Measurements from ENCODE around the gene ADGRL1.

Gene ADGRL1

DNA sequence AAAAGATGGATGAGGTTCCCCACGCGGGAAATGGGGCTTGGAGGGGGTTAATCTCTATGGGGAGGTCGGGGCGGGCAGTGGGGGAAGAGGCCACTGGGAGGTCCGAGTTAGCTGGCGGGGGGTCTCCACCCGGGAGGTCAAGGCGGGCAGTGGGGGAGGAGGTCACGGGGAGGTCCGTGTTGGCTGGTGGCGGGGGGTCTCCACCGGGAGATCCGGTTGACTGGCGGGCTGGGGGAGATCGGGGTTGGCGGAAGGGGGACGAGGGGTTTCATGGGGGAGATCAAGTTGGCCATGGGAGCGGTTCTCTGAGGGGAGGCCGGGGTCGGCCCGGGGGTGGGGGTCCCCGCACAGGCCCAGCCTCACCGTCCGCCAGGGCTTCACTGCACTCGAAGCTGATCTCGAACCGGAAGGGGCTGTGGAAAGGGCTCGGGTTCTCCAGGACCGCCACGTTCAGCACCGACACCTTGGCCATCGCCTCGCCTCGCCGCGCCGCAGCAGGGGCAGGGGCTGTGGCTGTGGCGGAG is 69.9 kb downstream of the ADGRL1 start:
- peak in 1 of 4 experiments; percentile 26 for DNase-seq

DNA sequence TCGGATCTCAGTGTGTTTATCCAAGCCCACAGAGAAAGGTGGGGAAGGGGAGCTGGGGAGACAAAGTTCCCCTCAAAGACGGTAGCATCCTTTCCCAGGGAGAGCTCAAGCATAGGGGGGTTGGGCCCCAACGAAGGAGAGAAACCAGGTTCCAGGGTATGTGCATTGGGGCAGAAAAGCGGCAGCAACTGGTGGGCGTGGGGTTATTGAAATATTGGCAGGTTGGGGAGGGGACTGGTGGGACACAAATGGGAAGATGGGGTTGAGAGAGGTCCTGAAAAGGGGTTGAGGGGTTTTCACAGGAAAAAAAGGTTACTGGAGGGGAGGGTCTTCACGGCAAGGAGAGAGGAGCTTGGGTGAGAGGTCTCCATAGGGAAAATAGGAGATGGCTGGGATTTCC is 70.6 kb downstream of the ADGRL1 start:
- DNase-seq = no peak

DNA sequence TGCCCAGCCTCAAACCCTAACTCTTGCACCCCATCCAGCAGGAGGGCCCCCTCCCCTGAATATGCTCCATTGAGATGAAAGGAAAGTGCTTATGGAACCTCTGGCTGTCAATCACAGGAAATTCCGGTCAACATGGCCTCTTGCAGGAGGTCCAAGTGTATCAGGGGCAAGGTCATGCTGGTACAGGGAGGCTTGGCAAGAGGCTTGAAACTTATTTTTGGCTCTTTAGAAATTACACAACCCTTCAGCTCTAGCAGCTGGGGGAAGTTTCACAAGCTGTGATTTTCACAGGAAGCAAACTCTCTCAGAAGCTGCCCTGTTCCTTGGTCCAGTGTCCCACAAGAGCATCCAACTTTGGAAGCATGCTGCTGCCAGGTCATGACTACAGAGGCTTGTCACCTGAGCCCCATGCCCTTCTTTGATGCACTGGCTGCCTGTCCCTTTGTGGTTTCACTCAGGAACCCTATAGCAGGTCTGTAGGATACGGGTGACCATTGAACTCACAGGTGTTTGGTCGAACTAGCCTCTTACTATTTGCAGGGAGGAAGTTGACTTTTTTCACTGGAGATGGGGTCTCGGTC is 78.0 kb downstream of the ADGRL1 start:
- DNase-seq = no peak

DNA sequence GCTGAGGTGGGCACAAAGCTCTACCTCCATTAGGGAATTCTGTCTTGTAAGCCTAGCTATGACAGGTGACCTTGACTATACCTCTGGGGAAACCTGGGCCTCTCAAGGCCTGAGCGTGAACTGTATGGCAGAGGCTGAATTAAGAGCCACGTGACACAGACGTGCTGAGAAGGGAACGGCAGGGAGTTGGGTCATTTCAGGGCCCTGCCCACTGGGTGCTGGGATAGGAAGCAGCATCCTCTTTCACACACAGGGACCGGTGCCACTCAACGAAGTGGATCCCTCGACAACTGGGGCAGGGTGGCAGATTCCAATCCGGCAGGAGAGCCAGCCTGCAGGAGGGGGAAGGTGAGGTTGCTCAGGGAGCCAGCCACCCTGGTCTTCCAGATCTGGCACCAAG is 78.8 kb downstream of the ADGRL1 start:
- DNase-seq = no peak

DNA sequence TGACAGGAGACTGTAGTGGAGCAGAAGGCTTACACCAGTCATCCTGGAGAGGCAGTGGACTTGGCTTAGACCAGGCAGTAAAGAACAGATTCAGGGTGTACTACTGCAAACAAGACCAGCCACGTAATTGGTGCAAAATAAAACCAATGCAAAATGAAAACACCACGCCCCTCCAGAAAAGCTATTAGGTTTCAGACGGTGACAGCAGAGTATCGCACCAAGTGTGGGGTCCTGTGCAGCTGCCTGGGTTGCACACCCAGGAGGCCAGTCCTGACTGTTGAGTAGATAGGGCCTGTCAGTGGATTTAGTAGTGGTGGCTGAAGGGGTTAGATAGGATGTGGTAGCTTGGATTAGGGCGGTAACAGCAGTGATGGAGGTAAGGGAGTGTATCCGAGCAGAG is 83.0 kb downstream of the ADGRL1 start:
- DNase-seq = no peak

DNA sequence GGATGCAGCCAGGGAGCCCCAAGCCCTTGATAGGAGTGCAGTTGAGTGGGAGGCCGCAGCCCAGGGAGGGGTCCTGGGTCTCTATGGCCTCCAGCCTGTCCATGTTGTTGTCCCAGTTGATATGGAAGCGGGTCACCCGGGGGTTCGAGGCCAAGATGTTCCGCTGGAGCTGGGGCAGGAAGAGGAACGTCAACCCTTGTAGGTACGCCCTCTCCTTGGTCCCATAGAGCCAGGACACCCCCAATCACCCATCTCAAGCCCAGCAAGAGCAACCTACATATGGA is 85.5 kb downstream of the ADGRL1 start:
- DNase-seq = no peak

DNA sequence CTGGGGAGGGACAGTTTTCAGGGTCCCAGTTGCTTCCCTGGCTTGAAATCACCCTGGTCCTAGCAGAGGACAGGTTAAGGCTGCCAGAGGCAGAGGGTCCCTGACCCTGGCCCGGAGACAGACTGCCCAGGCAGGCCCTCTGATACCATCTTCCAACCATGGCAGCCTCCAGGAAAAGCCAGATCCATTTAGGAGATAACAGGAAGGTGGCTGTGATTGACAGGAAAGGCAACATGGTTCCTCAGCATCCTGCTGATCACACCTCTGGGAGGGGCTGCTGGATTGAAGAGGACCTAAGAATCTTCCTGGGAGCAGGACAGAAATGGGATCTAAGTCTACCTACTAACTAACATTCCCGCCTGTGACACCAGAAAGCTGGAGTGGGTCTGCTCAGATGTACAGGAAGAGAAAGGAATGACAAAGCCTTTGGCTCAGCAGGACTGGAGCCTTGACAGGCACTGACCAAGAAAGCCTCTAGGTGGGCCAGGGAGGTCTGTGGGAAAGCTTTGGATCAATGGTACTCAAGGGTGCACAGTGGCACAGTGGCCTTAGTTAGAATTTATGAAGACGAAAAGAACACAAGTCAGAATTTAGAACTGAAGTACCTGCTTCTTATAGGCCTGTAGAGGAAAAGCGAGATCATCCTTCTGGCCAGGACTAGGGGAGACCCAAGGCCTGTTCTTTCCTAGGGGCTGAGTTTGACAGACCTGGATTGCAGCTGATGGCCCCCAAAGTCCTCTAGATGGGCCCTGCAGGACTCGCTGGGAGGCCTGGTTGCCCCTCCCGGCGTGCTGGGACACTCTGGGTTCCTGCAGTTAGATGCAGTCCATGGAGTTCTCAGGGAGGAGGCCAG is 86.1 kb downstream of the ADGRL1 start:
- DNase-seq = no peak

DNA sequence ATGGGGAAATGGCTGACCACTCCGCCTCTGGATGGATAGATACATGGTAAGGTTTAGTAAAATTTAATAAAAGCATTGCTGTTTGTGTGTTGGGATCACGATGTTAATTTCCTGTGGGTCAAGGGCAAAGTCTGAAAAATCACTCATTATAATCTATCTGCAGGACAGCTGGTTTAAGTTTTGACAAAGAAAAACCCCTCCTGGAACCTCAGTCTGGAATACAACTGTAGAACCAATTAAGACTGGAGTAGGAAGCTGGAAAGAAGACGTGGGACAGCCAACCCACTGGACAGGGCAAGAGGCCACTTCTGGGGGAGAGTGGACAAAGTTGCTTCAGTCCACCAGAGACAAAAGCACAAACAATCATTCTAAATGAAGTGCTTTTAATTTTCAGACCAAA is 86.8 kb downstream of the ADGRL1 start:
- DNase-seq = no peak

DNA sequence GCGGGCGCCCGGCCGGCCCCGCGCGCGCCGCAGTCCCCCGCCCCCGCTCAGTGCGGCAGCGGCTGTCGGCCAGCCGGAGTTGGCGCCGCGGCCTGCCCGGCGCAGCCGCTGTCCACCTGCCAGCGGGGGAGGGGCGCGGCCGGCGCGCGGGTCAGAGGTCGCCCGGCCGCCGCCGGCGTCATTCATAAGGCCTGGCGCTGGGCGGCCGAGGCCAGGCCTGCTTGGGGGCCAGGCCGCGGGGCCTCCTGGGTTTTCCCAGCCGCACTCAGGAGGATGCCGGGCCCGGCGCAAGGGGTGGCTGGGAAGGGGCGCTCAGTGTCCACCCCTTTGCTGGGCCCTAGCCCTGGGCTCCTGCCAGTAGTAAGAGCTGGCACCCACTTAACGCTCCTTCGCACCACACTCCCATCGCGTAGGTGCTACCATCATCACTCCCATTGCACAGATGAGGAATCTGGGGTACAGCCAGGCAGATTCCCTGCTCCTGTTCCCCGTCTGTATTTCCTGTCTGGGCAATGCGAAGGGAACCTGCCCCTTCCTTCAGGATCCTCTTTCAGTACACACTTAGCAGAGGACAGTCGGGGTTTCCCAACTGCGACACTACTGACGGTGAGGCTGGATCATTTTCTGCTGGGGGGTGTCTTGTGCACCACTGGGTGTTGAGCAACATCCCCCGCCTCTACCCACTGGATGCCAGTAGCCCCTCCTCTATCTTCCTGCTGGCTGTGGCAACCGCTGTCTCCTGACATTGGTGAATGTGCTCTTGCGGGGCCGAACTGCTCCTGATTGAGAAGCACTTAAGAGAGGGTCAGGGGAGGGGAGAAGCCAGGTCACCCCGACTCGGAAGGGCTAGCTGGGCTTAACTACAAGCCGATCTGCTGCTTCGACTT is 87.6 kb downstream of the ADGRL1 start:
- DNase-seq = no peak

DNA sequence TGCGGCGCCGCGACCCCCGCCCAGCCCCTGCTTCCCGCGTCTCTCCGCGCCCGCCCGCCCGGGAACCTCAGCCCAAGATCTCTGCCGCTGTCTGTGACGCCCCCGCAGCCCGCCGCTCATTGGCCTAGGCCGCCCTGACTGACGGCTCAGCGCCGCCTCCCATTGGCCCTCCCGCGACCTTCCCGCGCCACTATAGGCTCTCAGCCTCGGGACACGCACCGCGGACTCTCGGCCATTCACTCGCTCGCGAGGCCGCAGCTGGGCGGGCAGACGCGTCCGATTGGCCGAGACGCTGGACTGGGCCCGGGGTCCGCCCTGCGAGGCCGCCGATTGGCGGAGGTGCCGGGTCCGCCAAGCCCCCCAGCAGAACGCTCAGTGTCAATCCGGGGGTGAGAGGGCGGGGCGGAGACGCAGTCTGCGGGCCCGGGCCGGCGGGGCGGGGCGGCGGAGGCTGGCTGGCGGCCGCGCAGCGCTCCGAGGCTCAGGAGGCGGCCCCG is 88.3 kb downstream of the ADGRL1 start, which contains the start of gene PRKACA:
PRKACA (minus strand) TSS at position 95 of the 497 bp plus-strand sequence. CDS start 215 bp downstream, outside the sequence.
- peak; percentile 94 to 99 (median 96) for DNase-seq

DNA sequence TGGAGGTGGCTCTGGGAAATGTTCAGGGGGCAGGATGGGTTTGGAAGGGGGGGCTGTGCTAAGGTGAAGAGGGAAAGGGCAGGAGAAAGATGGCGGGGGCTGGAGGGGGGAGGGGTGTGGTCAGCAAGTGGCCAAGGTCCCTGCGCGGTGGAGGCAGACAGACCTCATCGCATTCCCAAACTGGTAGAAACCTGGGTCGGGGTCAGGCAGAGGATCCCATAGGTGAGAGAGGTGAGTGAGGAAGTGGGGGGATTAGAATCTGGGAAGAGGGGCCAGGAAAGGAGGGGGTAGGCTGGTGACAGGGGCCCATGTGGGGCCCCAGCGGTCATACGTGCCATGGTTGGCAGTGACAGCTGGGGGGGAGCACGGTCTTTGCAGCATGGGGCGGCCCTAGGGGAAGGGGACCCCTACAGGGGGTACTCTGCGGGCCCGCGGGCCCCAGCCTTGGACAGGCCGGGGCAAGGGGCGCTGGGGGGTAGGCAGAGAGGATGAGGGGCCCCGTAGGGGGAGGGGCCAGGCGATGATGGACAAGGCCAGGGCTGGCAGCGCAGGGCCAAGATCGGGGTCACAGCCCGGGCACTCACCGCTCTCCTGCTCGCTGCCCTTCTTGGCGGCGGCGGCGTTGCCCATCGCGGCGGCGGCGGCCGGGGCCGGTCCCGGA is 88.9 kb downstream of the ADGRL1 start:
- peak in 1 of 4 experiments; percentile 17 for DNase-seq

DNA sequence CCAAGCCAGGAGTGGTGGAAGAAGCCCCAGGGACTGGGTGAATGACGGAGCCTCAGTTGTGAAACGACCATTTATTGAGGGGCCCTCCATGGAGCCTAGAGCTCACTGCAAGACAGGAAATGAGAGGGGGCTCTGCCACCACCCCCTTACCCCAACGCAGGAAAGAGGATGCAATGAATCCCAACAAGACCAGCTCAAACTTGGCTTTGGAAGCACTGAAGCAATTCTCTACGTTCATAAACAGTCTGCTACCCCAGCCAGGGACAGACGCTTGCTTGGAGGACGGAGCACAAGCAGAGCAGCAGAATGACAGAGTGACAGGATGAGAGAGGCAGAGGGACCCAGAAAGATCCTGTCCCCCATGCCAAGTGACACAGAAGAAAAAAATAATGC is 89.4 kb downstream of the ADGRL1 start:
- DNase-seq = no peak

DNA sequence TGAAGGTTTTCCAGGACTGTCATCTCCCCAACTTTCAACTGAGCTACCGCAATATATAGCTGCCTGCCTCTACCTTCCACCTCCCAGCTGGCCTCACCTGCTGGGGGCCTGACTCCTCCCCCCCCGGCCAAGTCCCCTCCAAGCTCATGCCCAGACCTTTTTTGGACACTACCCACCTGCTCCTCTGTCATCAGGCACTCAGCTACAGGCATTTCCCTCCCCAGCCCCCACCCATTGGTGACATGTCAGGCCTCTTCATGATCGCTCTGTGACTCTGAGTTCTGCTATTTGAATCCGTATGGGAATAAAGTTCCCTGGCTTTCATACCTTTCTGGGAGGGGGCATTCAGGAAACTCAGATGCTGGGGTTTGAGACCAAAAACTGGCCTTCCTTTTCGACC is 90.2 kb downstream of the ADGRL1 start:
- no peak for DNase-seq

DNA sequence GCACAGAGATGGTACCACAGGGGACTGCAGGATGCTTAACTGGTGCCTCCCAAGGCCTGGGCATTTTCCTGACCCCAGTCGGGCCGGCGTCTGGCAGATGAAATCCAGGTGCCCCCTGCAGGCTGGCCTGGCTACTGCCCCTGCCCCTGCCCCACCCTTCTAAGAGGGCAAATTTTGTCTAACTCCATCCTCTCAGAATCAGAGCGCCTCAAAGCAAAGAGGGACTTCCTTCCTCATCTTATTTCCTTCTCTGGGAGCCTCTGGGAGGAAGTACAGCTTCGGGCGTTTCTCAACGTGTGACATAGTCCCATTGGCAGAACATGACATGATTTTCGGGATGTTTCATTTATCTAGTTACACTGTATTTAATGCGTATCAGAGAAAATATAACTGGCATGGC is 91.1 kb downstream of the ADGRL1 start:
- DNase-seq = peak in 3 of 4 experiments; percentile 14 to 23 (median 20)

DNA sequence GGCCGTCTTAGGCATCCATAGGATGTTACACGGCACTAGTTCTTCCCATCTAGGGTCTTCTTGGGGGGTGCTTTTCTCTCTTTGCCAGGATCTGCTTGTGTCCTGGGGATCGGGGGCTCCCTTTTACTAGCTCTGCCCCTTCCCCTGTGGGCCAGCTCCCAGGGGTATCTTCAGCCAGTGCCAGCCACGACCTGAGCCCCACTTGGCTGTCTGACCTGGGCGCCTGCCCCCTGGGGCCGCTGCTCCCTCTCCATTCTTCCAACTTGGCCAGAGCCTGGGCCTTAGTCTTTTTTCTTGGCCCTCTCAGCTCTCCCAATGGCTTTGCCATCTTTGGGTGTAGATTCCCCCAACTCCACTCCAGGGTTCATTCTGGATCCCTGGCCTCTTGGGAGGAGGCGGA is 91.5 kb downstream of the ADGRL1 start:
- no peak for DNase-seq

DNA sequence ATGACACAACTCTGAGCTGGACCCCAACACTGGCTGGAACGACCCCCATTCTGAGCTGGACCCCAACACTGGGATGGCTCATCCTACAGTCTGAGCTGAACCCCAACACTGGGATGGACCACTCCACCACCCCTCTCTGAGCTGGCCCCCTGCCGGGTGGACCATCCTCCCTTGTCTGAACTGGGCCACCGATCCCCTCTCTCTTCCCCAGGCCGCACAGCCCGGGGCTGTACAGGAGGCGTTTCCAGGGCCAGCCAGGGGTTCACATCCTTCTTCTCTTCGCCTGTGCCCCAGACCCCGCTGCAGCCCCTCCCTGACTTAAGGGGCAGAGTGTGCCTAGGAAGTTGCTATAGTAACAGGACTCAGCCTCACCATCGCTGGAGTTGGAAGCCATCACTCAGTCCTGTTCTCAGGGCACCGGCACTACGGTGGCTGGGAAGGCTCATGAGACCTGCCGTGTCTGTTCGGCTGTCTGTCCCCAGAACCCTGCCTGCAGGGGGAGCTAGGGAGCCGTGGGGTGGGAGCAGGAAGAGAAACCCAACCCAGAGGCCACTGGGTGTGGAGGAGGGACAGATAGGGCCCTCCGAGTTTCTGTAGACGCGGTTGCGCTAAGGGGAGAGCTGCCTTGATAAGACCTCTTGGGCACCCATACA is 92.1 kb downstream of the ADGRL1 start:
- DNase-seq = peak in 3 of 4 experiments; percentile 10 to 29 (median 13)

DNA sequence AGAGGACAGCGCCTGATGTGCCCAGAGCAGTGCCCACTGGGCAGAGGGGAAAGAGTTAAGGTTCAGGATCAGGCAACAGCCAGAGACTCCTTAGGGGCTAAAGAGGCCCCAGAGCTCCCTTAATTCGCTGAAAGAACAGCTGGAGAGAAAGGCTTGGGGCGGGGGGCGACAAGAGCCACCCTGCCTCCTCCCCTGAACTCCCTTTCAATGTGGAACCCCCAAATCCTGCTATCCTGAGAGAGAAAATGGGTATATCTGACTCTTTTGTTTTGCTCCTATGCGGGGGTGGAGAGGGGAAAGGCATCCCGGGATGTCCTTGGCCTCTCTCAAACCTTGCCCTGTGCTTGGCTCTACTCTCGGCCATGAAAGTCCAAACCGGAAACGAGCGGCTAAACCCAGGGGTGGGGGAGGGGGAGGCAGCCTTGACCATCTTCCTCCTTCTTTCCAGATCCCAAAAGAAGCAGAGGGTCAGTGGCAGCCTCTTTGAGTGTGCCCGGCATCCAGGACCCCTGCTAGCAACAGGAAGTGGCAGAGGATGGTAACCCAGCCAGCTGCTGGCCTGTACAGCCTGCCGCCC is 93.1 kb downstream of the ADGRL1 start:
- DNase-seq = no peak

DNA sequence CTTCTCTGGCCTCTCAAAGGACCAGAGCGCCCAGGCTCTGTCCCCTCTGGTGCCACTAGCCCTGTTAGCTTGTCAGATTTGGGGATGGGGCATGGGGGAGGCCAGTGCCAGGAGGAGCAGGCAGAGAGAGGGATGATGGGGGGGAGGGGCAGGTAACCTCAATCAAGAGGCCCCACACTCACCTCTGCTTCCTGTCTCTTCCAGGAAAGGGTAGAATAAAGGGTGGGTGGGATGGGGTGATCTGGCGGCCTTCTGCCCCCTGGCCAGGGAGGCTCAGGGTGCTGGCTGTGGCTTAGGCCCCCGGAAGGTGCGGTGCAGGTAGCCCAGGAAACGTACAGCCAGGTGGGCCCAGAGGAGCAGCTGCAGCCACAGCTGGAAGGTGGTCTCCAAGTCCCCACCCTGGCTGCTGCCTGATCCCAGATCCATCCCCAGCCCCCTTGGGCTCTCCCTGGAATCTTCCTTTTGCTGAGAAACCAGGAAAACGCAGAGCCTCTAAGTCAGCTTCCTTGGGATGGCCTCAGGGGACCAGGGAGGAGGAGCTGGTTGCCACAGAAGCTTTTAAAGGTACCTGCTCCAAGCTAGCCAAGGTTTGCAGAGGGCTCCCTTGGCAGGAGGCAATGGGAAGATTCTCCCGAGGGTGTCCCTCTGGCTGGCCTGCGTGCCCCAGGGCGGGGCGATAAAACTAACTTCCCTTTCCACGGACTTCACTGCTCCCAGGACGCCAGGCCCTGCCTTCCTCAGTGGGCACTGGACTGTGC is 93.7 kb downstream of the ADGRL1 start:
- DNase-seq = no peak

DNA sequence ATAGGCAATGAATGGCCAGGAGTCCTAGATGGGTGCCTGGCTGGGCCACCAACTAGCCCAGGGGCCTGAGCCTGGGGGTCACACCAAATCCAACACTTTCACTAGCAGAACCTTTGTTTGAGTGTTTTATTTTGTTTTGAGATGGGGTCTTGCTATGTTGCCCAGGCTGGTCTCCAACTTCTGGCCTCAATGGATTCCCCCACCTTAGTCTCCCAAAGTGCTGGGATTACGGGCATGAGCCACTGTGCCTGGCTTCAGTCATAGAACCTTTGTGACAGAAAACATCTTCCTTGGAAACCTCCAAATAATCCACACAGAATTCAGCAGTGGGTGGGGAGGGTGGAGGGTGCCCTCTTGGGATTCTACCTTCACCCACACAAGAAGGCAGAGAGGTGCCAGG is 94.5 kb downstream of the ADGRL1 start:
- DNase-seq = no peak

DNA sequence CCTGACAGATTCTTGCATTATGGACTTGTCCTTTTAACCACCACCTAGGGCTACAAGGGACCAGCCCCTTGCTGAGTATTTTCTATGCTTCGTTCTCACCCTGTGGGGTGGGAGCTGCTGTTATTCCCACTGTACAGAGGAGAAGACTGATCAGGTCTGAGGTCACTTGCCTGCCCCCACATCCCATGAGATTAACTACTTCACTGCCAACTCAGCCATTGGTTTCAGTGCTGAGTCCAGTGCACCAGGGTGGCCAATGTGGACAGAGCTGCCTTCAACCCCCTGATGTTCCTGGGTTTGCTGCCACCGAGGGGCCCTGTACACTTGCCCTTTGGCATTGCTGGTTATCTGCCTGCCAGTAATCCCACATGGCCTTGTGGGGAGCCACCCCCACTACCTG is 95.3 kb downstream of the ADGRL1 start:
- DNase-seq = no peak
